ENCODE results near the gene SMIM43. TPM values are rescaled to one million over a fixed set of nuclear protein-coding genes. Genes with fewer than 3 reads are reported as not detected.
"Not testable (repeated sequence)": the region's sequence is repeated elsewhere in the genome, so short reads cannot be mapped to it uniquely, and the experiment has no call there.

Gene SMIM43
- polyA plus RNA-seq, 4 donors: 0.34 to 1.3 (median 0.59) TPM

DNA sequence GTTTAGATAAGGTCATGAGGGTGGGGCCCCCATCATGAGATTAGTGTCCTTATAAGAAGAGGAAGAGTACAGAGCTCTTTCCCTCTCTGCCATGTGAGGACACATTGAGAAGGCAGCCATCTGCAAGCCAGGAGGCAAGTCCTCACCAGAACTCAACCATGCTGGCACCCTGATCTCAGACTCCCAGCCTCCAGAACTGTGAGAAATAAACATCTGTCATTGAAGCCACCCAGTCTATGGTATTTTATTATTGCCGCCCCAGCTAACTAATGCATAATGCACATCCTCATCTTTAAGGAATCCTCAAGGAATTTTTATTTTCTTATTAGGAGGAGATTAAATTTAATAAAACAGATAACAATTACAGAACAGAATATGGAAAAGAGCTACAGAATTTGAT, 19.4 kb upstream of the SMIM43 start:
- no peak for DNase-seq (ENCODE audit: low read depth in 4 of 4, low spot score in 3 of 4)

DNA sequence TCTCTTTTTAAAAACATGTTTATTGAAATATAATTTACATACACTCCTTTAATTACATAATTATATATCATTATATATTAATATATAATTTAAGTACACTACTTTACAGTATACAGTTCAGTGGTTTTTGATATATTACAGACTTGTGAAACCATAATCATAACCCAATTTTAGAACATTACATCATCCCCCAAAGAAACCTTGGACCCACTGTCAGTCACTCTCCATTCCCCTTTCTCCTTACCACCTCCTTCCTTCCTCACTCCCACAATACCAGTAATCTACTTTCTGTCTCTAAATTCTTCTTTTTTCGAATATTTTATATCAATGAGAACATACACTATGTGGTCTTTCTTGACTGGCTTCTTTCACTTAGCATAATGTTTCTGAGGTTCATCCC, 18.2 kb upstream of the SMIM43 start:
- no peak for DNase-seq (ENCODE audit: low read depth in 4 of 4, low spot score in 3 of 4)

GRCh38 chr4:121778991-121779628, 14.1 kb upstream of the SMIM43 start:
- no peak for DNase-seq (ENCODE audit: low read depth in 4 of 4, low spot score in 3 of 4)

GRCh38 chr4:121777625-121778024, 12.7 kb upstream of the SMIM43 start:
- DNase-seq (ENCODE audit: low read depth in 4 of 4, low spot score in 3 of 4): no peak

DNA sequence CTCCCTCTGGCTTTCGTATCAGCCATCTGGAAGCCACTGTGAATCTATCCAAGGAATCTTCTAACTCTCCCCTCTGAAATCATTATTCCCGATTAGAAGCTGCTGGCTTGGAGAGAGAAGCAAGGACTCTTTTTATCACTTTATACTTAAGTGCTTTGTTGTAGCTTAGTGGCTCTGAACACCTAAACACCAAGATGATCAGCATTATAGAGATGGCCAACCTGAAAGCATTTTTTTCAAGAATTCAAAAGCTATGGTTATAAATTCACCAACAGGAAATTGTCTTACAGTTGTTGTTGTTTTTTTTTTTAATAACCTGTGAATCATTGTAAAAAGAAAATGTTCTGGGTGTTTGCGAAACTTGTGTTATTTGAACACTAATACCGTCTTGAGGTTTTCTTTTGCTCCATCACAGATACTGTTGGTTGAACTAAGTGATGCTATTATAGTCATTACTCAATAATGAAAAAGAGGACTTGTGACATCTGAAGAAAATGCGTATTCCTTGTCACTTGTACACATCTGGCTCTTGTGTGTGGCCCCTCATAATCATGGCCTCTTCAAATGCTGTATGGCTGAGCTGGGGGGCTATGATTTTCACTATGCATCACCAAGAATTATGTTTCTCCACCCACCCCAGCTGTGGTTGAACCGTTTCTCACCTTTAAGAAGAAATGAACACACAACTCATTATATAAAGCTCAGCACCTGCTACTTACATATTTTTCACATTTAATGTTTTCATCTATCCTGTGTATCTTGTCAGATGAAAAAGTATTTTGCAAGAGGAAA, 11.8 kb upstream of the SMIM43 start:
- DNase-seq (ENCODE audit: low read depth in 4 of 4, low spot score in 3 of 4): no peak

DNA sequence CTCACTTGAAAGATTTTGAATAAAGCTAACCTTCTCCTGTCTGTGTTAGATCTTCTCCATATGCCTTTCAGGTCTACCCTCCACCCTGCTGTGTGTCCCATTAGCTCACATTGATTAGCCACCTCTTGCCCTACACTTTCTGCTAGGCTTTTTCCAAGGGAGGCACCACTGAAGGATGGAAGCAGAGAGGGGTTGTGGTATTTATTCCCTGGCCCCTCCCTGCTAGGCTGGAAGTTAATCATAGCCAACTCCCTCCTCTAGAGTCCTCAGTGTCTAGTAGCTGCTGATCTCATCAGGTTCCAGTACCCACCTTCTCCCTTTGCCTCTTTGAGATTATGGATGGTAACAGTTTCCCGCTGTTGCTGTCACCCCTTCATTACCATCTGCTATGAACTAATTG, 8.9 kb upstream of the SMIM43 start:
- DNase-seq (ENCODE audit: low read depth in 4 of 4, low spot score in 3 of 4): no peak

GRCh38 chr4:121771869-121772268, 6.9 kb upstream of the SMIM43 start:
- DNase-seq (ENCODE audit: low read depth in 4 of 4, low spot score in 3 of 4): no peak

- DNase-seq (ENCODE audit: low read depth in 4 of 4, low spot score in 3 of 4): no peak
Measured at GRCh38 chr4:121769341-121769740, 4.4 kb upstream of the SMIM43 start.

GRCh38 chr4:121767166-121767565, 2.2 kb upstream of the SMIM43 start:
- DNase-seq (ENCODE audit: low read depth in 4 of 4, low spot score in 3 of 4): no peak

- no peak for DNase-seq (ENCODE audit: low read depth in 4 of 4, low spot score in 3 of 4)
Measured at GRCh38 chr4:121765971-121766538, 1.1 kb upstream of the SMIM43 start.

DNA sequence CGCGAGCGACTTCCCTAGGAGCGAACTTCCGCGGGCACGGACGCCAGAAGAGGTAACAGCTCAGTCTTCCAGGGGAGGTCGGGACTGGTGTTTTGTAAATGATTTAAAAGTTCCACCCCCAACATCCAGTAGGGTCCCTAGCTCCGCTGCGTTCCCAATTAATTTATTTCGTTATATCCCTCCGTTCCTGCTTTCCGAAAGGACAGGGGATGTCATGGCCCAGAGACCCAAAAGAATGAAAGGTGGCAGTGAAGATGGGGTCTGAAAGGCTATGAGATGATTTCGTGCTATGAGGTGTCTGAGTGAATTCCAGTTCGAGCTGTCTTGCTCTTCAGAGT, 373 bp upstream of the SMIM43 start:
- DNase-seq (ENCODE audit: low read depth in 4 of 4, low spot score in 3 of 4): no peak

GRCh38 chr4:121764303-121764701, 662 bp downstream of the SMIM43 start:
- DNase-seq (ENCODE audit: low read depth in 4 of 4, low spot score in 3 of 4): no peak

- no peak for DNase-seq (ENCODE audit: low read depth in 4 of 4, low spot score in 3 of 4)
Measured at GRCh38 chr4:121760205-121760604, 4.8 kb downstream of the SMIM43 start.

GRCh38 chr4:121758925-121759568, 5.9 kb downstream of the SMIM43 start:
- no peak for DNase-seq (ENCODE audit: low read depth in 4 of 4, low spot score in 3 of 4)

GRCh38 chr4:121752142-121752541, 12.8 kb downstream of the SMIM43 start:
- DNase-seq (ENCODE audit: low read depth in 4 of 4, low spot score in 3 of 4): not testable (repeated sequence)

- no peak for DNase-seq (ENCODE audit: low read depth in 4 of 4, low spot score in 3 of 4)
Measured at GRCh38 chr4:121749225-121749624, 15.7 kb downstream of the SMIM43 start.

DNA sequence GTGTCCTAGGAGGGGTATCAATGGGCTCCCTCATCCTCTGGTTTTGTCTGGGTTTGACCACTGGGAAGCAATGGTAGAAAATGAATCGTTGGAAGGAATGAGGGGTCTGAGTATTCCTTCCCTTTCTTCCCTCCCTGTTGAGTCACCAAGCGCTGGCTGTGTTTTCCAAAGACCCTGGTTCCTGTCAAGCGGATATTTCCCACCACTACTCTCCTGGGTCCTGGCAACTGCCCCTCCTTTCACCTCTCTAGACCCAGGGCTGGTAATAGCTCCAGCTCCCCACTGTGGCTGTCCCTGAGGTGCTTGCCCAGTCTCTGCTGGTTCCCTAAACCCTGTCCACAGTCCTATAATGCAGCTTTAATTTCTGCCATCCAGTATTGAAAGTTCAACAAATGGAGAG, 22.2 kb downstream of the SMIM43 start:
- no peak for DNase-seq (ENCODE audit: low read depth in 4 of 4, low spot score in 3 of 4)

- no peak for DNase-seq (ENCODE audit: low read depth in 4 of 4, low spot score in 3 of 4)
Measured at GRCh38 chr4:121741751-121742150, 23.2 kb downstream of the SMIM43 start.

DNA sequence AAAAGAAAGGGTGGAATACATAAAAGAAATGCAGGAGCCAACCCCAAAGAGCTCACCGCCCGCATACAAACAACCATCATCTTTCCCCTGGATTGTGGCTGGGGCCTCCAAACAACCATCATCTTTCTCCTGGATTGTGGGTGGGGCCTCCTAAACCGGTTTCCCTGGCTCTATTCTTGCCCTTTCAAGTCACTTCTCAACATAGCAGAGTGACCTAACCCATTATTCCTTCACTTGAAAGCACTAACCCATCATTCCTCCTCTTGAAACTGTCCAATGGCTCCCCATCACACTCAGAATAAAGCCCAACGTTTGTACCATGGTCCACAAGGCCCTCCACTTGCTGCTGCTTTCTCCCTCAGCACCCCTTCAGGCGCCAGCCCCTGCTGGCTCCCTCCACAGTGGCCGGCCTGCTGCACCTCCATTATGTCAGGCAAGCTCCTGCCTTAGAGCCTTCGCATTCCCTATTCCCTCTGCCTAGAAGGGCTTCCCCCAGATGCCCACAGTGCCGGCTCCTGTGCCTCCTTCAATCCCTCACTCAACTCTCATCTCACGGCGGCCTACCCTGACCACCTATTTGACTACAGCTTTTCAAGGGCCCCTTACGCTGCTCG, 24.1 kb downstream of the SMIM43 start:
- no peak for DNase-seq (ENCODE audit: low read depth in 4 of 4, low spot score in 3 of 4)

GRCh38 chr4:121739575-121739974, 25.4 kb downstream of the SMIM43 start:
- DNase-seq (ENCODE audit: low read depth in 4 of 4, low spot score in 3 of 4): no peak
